WI38 (cell line): ENCODE data around the gene WDFY4.

ENCODE experiments used
- H3K4me3 ChIP-seq: 2 replicates; pipeline ENCODE4 v1.5.1; 2011; ENCODE audit warnings: low read depth, mild to moderate bottlenecking, control low read depth, low read length
- TF ChIP-seq, protein P1 (sequence below): IDR thresholded peaks from 2 replicates; pipeline ENCODE4 v1.5.1; 2012; ENCODE audit warnings: low read depth, mild to moderate bottlenecking, control low read depth, low read length

Gene WDFY4

DNA sequence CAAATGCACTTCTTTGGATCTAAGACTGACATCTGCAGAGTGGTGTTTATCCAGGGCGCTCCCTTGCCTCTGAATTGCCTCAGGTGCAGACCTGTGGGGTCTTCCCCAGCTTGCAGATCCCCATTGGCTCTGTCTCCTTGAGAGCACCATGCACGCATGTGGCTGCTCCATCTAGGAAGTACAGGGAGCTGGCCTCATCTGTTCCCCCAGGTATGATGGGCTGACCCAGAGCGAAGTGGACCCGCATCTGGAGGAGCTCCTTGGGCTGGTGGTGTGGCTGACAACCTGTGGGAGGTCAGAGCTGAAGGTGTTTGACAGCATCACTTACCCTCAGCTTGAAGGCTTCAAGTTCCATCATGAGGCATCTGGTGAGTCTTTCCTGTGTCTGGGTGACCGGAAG is 44.5 kb downstream of the WDFY4 start:
- TF ChIP-seq, protein P1, sequence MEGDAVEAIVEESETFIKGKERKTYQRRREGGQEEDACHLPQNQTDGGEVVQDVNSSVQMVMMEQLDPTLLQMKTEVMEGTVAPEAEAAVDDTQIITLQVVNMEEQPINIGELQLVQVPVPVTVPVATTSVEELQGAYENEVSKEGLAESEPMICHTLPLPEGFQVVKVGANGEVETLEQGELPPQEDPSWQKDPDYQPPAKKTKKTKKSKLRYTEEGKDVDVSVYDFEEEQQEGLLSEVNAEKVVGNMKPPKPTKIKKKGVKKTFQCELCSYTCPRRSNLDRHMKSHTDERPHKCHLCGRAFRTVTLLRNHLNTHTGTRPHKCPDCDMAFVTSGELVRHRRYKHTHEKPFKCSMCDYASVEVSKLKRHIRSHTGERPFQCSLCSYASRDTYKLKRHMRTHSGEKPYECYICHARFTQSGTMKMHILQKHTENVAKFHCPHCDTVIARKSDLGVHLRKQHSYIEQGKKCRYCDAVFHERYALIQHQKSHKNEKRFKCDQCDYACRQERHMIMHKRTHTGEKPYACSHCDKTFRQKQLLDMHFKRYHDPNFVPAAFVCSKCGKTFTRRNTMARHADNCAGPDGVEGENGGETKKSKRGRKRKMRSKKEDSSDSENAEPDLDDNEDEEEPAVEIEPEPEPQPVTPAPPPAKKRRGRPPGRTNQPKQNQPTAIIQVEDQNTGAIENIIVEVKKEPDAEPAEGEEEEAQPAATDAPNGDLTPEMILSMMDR = no peak
- H3K4me3 ChIP-seq = no peak overlapping the region

DNA sequence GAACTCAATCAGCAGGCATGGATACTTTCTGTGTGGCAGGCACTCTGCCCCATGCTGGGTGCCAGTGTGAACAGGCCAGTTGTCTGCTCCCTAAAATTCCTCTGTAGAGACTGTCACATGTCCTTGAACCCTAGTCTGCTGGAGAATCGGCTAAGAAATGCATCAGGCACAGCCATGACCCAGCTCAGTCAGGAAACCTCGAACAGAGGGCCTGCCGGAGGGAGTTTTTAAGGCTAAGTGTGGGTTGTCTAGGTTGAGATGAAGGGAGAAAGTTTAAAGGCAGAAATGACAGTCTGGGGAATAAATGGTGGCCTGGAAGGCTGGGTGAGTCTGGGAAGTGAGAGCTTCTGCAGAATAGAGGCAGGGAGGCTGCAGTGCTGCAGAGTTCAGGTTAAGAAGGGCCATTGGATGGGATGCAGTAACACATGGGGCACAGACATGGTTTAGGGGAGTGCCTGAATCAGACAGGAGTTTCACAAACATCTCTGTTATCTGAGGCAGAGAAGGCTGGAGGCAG is 45.3 kb downstream of the WDFY4 start:
- TF ChIP-seq, protein P1 = no peak
- no peak overlapping the region for H3K4me3 ChIP-seq

DNA sequence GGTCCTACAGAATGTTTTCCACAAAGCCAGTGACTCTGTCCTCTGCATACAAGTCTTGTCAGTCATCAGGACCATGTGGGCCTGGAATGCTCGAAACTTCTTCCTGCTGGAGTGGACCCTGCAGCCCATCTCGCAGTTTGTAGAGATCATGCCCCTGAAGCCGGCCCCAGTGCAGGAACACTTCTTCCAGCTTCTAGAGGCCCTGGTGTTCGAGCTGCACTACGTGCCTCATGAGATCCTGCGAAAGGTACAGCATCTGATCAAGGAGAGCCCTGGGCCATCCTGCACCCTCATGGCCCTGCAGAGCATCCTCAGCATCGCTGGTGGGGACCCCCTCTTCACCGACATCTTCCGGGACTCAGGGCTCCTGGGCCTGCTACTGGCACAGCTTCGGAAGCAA is 46.5 kb downstream of the WDFY4 start:
- TF ChIP-seq, protein P1 = no peak

DNA sequence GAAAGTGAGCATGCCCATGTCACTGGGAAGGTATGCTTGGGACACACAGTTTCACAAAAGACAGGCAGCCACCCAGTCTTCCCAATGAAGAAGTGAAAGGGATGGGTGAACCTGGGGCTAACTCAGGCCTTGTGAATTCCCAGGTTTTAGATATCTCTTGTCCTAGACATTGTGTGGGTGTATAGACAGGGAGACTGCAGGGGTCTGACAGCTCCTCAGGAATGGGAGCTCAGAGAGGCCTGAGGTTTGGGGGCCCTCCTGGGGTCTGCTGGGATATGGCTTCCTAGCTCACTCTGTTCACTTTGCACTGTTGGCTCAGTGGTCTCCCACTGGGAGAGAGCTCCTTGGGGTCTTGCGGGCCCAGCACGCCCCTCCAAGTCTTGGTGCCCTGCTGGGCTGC is 47.0 kb downstream of the WDFY4 start:
- TF ChIP-seq, protein P1 = no peak
- H3K4me3 ChIP-seq = no peak overlapping the region

More for the DNA sequence above, 46.5 kb downstream of the WDFY4 start:
- no peak overlapping the region for H3K4me3 ChIP-seq

DNA sequence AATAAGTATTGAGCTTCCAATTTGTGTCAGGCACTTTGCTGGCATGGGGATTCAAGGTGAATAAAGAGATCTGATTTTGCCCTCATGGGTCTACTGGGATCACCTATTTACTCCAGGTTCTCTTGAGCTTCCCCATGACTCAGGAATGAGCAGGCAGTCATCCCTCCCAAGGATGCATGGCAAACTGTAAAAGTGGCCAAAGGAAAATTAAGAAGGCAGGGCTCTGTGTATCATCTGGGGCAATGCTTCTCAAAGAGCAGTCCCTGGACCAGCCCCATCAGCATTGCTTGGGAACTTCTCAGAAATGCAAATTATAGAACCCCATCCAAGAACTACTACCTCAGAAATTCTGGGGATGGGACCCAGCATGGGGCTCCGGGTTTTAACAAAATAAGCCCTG is 48.7 kb downstream of the WDFY4 start:
- TF ChIP-seq, protein P1 = no peak
- no peak overlapping the region for H3K4me3 ChIP-seq

DNA sequence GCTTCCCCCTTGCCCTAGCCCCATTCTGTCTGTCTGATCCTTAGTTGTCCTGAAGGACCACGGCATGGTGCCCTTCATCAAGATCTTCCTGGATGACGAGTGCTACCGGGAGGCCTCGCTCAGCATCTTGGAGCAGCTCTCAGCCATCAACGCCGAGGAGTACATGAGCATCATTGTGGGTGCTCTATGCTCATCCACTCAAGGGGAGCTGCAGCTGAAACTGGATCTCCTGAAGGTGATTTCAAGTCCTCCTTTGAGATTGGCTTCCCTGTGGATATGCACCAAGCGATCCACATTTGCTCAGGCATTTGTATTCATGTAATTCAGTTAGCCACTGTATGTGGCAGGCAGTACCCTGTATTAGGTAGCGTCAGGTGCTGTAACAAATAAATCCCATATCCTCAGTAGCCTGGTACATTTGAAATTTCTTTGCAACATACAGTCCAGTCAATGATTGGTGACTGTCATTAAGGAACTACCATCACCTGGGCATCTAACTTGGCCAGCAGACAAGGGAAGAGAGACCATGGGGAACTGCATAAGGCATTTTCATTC is 51.2 kb downstream of the WDFY4 start:
- TF ChIP-seq, protein P1 = no peak
- H3K4me3 ChIP-seq = no peak overlapping the region

DNA sequence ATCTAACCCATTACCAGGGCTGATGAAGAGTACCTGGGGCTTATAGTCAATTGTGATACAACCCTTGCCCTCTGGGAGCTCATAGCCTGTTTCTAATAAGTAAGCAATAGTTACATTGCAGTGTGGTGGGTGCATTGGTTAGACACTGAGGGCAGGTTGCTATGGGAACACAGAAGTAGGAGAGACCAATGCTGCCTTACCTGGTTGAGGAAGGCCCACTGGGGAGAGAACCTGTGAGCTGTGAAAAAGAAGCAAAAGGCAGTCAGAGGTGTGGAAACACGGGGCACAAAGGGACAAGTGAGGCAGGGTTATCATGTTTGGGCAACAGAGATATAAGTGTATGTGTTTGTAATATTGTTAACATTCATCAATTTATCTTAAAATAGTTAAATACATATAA is 51.9 kb downstream of the WDFY4 start:
- TF ChIP-seq, protein P1 = no peak
- no peak overlapping the region for H3K4me3 ChIP-seq
